K562 (cell line): Measurements from ENCODE around the gene MOCOS.

Experiments used
- CTCF ChIP-seq, 3 experiments: IDR thresholded peaks in 2 of 3; conservative IDR thresholded peaks in 1 of 3; 2 replicates each; pipeline ENCODE4 v1.5.1; 2011 to 2012; ENCODE audit warnings: low read length in 3 of 3, mild to moderate bottlenecking in 3 of 3, control low read depth in 2 of 3, improper control_type of control experiment in 1 of 3, inconsistent platforms in 1 of 3, low read depth in 1 of 3, mixed read lengths in 1 of 3, moderate library complexity in 1 of 3; ENCODE audit not compliant: insufficient read depth in 2 of 3
- GABPA ChIP-seq: fragments of 200-800 bp; sonication (Bioruptor generic); conservative IDR thresholded peaks from 2 replicates; pipeline ENCODE4 v1.6.1; 2016; ENCODE audit warnings: low read depth, missing genetic modification characterization, missing compliant biosample characterization
- GABPB1 ChIP-seq: sonication (generic); formaldehyde crosslinking; IDR thresholded peaks from 2 replicates; pipeline ENCODE4 v1.8.0; 2022; ENCODE audit warnings: mild to moderate bottlenecking, missing genetic modification reagents
- NFE2 ChIP-seq: IDR thresholded peaks from 2 replicates; pipeline ENCODE4 v1.6.1; 2014; ENCODE audit warnings: antibody characterized with exemption, low read depth
- POLR2AphosphoS5 ChIP-seq: IDR thresholded peaks from 2 replicates; pipeline ENCODE4 v1.6.1; 2011; ENCODE audit warnings: mild to moderate bottlenecking, low read depth, low read length, moderate library complexity; ENCODE audit not compliant: control insufficient read depth, insufficient read depth
- RAD21 ChIP-seq, 2 experiments: fragments of 250-450 bp in 1 of 2; fragments of 450-650 bp in 1 of 2; sonication (Bioruptor Pico) in 1 of 2; formaldehyde crosslinking in 1 of 2; IDR thresholded peaks in 1 of 2; conservative IDR thresholded peaks in 1 of 2; 2 replicates each; pipeline versions ENCODE4 v1.4.0 to v1.8.0; 2020 to 2022; ENCODE audit warnings: mild to moderate bottlenecking in 2 of 2, moderate library complexity in 1 of 2
- RNF219 ChIP-seq: fragments of 250-450 bp; sonication (Bioruptor Pico); IDR thresholded peaks from 2 replicates; pipeline ENCODE4 v1.5.0; 2022; ENCODE audit warnings: mild to moderate bottlenecking
- RUNX1 ChIP-seq: sonication (generic); IDR thresholded peaks from 2 replicates; pipeline ENCODE4 v1.6.1; 2016; ENCODE audit warnings: antibody characterized with exemption, low read depth
- SIN3A ChIP-seq, 2 experiments: fragments of 150-350 bp in 1 of 2; IDR thresholded peaks; 2 replicates each; pipeline ENCODE4 v1.6.1; 2011 to 2016; ENCODE audit warnings: borderline replicate concordance in 2 of 2, low read depth in 2 of 2, low read length in 2 of 2, mild to moderate bottlenecking in 2 of 2, moderate library complexity in 2 of 2; ENCODE audit not compliant: control insufficient read depth in 1 of 2
- SPI1 ChIP-seq: IDR thresholded peaks from 2 replicates; pipeline ENCODE4 v1.6.1; 2011; ENCODE audit warnings: low read depth, low read length, control low read depth, borderline replicate concordance
- TCF7 ChIP-seq: sonication (generic); IDR thresholded peaks from 2 replicates; pipeline ENCODE4 v1.6.1; 2016; ENCODE audit warnings: antibody characterized with exemption, borderline replicate concordance
- ZBTB2 ChIP-seq: fragments of 450-650 bp; IDR thresholded peaks from 2 replicates; pipeline ENCODE4 v1.6.1; 2016; ENCODE audit warnings: antibody characterized with exemption

GRCh38 chr18:36200354-36200771 is 13.1 kb downstream of the MOCOS start:
- TF ChIP-seq SIN3A (IDR thresholded peaks at IDR 0.05; ENCODE audit: borderline replicate concordance in 2 of 2, control insufficient read depth in 1 of 2, low read depth in 2 of 2, low read length in 2 of 2) (no peak), TCF7 (no peak), RNF219 (CRISPR knock-in tag) (no peak), GABPA (tag) (no peak), RAD21 (CRISPR knock-in tag; conservative IDR thresholded peaks at IDR 0.05 in 1 of 2, IDR thresholded peaks at IDR 0.05 in 1 of 2) (no peak), RUNX1 (no peak), ZBTB2 (0 out of 2 replicates have a peak, but pooled peaks have one; percentile 53), CTCF (IDR thresholded peaks at IDR 0.05 in 2 of 3, conservative IDR thresholded peaks at IDR 0.05 in 1 of 3; ENCODE audit: insufficient read depth in 2 of 3, low read depth in 1 of 3, low read length in 3 of 3) (no peak), SPI1 (no peak), POLR2AphosphoS5 (peak; percentile 90), NFE2 (no peak), GABPB1 (no peak)
